ENCODE results near the gene MIOX.

Gene MIOX

GRCh38 chr22:50522806-50523438 is 36.3 kb downstream of the MIOX start:
- no peak for DNase-seq (ENCODE audit: low read depth in 2 of 2)
- TF ChIP-seq CTCF (IDR thresholded peaks at IDR 0.05; ENCODE audit: low read depth, low read length), result no peak

GRCh38 chr22:50523458-50523805 is 36.8 kb downstream of the MIOX start:
- DNase-seq (ENCODE audit: low read depth in 2 of 2), result no peak
- no peak for TF ChIP-seq CTCF (IDR thresholded peaks at IDR 0.05; ENCODE audit: low read depth, low read length)
- H3K4me3 ChIP-seq (replicated peaks in 1 of 2; ENCODE audit: low read depth in 2 of 2, low read length in 2 of 2), result no peak overlapping the region

More at GRCh38 chr22:50522806-50523438, 36.3 kb downstream of the MIOX start:
- H3K4me3 ChIP-seq (replicated peaks in 1 of 2; ENCODE audit: low read depth in 2 of 2, low read length in 2 of 2), result no peak overlapping the region

GRCh38 chr22:50523806-50524675 is 37.4 kb downstream of the MIOX start:
- no peak for DNase-seq (ENCODE audit: low read depth in 2 of 2)
- TF ChIP-seq CTCF (IDR thresholded peaks at IDR 0.05; ENCODE audit: low read depth, low read length), result no peak
- peak overlapping the region; percentile 75 to 82 for H3K4me3 ChIP-seq (replicated peaks in 1 of 2; ENCODE audit: low read depth in 2 of 2, low read length in 2 of 2)

- no peak for TF ChIP-seq CTCF (IDR thresholded peaks at IDR 0.05; ENCODE audit: low read depth, low read length)
- H3K4me3 ChIP-seq (replicated peaks in 1 of 2; ENCODE audit: low read depth in 2 of 2, low read length in 2 of 2), result peak overlapping the region; percentile 75 to 82
- DNase-seq (ENCODE audit: low read depth in 2 of 2), result no peak
Observed at GRCh38 chr22:50524676-50525103, 38.0 kb downstream of the MIOX start.

GRCh38 chr22:50525104-50525857 is 38.6 kb downstream of the MIOX start, which contains the start of gene SCO2:
TSS of gene SCO2 (minus strand) at chr22:50525598. CDS start at chr22:50524411, 1,187 bp downstream.
- peak; percentile 97 to 98 for DNase-seq (ENCODE audit: low read depth in 2 of 2)
- TF ChIP-seq CTCF (IDR thresholded peaks at IDR 0.05; ENCODE audit: low read depth, low read length), result peak; percentile 31
- H3K4me3 ChIP-seq (replicated peaks in 1 of 2; ENCODE audit: low read depth in 2 of 2, low read length in 2 of 2), result peak within 1 kb of the TSS; percentile 75 to 82

- TF ChIP-seq CTCF (IDR thresholded peaks at IDR 0.05; ENCODE audit: low read depth, low read length), result no peak
- DNase-seq (ENCODE audit: low read depth in 2 of 2), result no peak
- H3K4me3 ChIP-seq (replicated peaks in 1 of 2; ENCODE audit: low read depth in 2 of 2, low read length in 2 of 2), result peak overlapping the region; percentile 75 to 82
Observed at GRCh38 chr22:50525858-50526107, 39.1 kb downstream of the MIOX start.

All from cardiac fibroblast (primary cell).